Hippocampal formation (tissue), 2 donors: ENCODE measurements around the gene CD83.
"Not testable (repeated sequence)": the region's sequence is repeated elsewhere in the genome, so short reads cannot be mapped to it uniquely, and the experiment has no call there.

Experiments
- DNase-seq, 2 donors: peaks; one replicate each; lab custom pipeline; 2025; lab: John Stamatoyannopoulos, UW

Gene CD83, protein sequence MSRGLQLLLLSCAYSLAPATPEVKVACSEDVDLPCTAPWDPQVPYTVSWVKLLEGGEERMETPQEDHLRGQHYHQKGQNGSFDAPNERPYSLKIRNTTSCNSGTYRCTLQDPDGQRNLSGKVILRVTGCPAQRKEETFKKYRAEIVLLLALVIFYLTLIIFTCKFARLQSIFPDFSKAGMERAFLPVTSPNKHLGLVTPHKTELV

DNA sequence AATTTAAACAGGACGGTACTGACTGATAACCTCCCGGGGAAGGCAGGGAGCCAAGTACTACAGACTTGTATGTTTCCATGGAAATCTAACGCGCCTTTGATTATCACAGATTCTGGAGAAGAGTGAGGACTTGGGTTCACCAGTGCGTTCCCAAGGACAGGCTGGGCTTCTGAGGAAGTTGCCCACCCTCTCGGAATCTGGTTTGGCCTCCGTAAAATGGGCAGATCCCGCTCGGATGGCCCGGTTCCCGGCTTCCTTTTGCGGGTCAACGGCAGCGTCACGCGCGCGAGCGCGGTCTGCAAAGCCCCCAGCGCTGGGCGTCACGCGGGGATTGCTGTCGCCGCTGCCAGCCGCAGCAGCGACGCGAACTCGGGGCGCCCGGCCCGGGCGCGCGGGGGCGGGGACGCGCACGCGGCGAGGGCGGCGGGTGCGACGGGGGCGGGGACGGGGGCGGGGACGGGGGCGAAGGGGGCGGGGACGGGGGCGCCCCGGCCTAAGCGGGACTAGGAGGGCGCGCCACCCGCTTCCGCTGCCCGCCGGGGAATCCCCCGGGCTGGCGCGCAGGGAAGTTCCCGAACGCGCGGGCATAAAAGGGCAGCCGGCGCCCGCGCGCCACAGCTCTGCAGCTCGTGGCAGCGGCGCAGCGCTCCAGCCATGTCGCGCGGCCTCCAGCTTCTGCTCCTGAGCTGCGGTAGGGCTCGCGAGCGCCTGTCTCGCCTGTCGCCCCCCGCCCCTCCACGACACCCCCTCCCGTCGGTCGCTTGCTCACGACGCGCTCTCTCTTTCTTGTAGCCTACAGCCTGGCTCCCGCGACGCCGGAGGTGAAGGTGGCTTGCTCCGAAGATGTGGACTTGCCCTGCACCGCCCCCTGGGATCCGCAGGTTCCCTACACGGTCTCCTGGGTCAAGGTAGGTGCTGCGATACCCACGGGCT is at the start of gene CD83:
TSS of gene CD83 (plus strand) at position 615 of the 933 bp plus-strand sequence. CDS start at position 655, 40 bp downstream.
- peak; percentile 25 to 45 for DNase-seq

DNA sequence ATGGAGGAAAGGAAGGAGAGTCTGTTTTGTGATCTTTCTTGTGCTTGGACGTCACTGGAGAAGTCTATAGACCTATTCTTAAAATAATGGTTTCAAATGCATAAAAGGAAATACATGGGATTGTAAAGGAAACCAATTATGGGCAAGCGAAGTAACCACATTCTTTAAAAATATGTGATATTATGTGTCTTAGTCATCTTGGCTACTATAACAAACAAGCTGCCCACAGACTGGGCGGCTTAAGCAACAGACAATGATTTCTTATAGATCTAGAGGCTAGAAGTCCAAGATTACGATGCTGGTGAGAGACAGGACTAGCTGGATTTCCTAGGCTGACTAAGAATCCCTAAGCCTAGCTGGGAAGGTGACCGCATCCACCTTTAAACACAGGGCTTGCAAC is 49.4 kb upstream of the CD83 start:
- DNase-seq: no peak

DNA sequence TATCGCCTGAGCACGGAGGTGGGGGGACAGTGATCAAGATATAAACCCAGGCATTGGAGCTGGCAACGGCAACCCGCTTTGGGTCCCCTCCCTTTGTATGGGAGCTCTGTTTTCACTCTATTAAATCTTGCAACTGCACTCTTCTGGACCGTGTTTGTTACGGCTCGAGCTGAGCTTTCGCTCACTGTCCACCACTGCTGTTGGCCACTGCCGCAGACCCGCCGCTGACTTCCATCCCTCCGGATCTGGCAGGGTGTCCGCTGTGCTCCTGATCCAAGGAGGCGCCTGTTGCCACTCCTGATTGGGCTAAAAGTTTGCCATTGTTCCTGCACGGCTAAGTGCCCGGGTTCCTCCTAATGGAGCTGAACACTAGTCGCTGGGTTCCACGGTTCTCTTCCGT is 48.9 kb upstream of the CD83 start:
- DNase-seq: no peak

DNA sequence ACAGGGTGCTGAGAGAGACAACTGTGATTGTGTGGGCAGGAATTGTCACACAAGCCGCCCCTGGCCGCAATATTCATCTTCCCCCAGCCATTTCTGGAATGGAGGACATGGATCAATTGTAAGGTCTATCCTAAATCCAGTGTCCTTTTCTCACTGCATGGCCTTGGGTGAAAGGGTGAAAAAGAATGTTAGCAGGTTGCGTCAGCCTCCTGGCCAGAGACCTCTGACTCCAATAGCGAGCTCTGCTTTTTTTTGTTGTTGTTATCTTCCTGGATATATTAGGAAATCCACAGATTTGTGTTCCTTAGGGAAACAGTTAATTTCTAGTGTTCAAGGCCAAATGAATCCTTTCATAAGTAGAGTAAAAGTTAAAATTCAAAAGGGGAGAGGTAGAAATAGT is 47.1 kb upstream of the CD83 start:
- no peak for DNase-seq

DNA sequence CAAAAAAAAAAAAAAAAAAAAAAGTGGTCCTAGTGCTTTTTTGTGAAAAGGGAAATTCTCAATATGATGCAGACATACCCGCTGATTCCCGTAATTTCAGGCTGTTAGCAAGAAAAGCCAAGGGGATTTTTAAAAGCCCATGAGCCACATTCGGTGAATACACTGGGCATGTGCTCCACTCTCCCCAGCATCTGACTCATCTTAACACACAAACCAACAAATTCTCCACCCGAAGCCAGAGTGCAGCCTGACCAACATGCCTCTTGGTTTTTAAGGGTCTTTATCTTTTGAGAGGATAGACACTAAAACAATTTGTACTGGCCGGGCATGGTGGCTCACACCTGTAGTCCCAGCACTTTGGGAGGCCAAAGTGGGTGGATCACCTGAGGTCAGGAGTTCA is 45.5 kb upstream of the CD83 start:
- no peak for DNase-seq

DNA sequence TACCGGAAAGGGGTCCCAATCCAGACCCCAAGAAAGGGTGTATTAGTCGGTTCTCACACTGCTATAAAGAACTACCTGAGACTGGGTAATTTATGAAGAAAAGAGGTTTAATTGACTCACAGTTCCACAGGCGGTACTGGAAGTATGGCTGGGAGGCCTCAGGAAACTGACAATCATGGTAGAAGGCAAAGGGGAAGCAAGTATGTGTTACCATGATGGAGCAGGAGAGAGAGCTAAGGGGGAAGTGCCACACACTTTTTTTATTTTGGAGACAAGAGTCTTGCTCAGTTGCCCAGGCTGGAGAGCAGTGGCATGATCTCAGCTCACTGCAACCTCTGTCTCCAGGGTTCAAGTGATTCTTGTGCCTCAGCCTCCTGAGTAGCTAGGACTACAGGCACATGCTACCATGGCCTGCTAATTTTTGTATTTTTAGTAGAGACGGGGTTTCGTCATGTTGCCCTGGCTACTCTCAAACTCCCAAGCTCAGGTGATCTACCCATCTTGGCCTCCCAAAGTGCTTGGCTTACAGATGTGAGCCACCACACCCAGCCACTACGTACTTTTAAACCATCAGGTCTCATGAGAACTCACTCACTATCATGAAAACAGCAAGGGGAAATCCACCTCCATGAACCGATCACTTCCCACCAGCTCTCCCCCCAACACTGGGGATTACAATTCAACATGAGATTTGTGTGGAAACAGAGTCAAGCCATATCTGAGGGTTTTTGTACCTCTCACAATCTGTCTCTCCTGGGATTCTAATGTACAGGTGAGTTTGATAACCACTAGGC is 43.8 kb upstream of the CD83 start:
- not testable (repeated sequence) for DNase-seq

DNA sequence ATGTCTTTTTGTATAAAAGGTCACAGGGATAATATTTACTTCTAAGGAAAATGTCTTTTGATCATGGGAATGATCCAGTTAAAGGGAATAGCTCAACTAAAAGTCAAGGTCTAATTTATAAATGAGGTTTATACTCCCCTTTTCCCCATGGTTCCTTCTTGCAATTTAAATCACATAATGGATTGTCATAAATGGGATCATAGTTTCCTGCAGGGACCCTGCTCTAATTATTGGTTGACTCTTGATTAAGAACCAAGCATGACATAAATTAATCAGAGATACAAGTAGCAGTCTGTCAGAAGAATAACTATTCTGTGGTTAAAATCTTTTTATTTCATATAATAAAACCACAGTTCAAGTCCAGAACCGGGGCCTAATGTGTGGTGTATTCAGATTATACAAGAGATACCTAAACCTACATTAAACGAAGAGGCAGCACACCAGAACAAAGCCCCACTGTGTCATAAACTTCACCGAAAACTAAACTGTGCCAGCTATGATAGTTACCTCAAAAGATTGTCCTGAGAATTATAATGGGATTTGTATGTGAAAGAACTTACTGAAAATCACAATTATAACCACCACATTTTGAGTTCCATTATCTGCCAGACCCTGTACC is 43.0 kb upstream of the CD83 start:
- DNase-seq: no peak

DNA sequence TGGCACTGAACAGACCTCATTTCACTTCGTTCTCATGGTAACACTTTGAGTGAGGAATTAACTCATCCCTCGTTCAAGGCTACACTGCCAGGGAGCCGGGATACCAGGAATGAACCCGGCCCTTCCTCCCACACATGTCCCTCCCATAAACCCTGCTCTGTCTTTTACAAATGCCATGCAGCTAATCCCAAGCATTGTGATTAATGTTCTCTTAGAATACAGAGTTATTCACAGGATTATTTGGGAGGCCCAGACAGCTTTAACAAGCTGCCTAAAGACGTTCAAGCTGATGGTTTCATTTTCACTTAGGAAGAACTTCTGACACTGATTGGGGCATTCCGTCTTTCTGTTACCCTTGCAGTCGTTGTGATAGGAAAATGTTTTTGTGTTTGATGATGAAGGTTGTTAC is 42.5 kb upstream of the CD83 start:
- peak in 1 of 2 donors; percentile 11 for DNase-seq

DNA sequence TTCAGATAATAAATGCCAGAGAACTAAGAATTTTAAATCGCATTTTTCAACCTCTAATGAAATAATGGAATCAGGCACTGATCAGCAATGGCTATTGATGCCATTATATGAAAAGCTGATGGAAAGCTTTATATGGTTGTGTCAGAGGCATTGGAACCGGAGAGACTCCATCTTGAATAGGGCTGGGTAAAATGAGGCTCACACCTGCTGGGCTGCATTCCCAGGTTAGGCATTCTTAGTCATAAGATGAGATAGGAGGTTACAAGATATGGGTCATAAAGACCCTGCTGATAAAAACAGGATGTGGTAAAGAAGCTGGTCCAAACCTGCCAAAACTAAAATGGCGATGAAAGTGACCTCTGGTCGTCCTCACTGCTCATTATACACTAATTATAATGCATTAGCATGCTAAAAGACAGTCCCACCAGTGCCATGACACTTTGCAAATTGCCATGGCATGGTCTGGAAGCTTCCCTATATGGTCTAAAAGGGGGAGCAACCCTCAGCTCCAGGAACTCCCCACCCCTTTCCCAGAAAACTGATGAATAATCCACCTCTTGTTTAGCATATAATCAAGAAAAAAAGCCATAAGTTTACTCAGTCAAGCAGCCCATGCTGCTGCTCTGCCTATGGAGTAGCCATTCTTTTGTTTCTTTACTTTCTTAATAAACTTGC is 40.2 kb upstream of the CD83 start:
- DNase-seq: no peak

DNA sequence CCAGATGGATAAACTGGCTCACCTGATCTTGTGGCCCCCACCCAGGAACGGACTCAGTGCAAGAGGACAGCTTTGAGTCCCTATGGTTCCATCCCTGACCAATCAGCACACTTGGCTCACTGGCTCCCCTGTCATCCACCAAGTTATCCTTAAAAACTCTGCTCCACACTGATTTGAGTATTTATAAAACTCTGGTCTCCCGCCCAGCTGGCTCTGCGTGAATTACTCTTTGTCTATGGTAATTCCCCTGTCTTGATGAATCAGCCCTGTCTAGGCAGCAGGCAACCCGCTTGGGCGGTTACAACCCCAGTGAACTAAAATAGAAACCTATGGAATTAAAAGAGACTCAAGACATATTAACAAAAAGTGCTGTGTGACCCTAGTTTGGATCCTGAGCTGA is 38.1 kb upstream of the CD83 start:
- no peak for DNase-seq

DNA sequence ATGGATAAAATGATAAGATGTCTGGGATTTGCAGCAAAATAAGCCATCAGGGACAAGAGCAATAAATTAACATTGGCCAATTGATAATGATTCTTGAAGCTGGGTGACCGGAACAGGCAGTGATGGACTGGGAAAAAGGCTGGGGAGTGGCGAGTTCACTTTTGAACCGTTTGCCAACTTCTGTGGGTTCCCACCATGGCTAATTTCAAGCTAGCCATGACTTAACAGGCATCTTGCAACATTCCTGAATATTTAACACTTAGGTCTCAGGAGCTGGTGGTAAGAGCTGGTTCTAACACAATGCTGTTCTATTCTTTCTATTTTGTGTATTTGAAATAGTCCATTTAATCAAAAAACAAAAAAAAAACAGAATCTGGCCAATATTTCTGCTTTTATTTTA is 37.6 kb upstream of the CD83 start:
- DNase-seq: no peak

DNA sequence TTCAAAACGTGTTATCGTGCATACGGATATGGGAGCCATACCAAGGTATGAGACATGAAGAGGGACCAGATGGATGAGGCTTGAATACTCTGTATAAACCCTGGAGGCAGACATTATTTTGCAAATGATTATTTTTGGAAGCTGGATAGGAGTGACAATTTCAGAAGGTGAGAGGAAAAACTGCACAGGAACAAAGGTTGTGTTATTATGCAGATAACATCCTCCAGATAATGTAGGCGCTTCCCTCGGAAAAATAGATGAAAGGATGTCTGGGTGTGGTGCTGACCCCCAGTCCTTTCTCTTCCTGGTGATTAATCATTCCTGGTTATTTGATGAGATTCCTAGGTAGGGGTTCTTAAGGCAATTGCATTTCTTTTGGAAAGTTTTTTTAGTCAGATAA is 36.4 kb upstream of the CD83 start:
- no peak for DNase-seq

DNA sequence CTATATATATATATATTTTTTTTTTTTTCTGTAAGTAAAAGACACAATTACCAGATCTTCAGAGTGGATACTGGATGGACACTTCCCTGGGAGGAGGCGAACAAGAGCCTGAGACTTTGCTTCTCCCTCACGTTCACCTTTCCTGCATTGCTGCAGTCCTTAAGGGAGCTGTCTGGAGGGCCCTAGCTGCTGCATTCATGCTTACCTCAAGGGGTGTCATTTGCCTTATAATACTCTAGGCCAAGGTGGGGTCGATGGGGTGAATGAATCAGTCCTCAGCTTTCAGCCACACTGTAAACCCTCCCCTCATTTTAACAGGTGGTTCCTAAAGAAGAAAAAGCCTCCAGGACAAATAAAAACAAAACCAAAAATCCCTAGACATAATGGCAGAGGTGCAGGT is 34.8 kb upstream of the CD83 start:
- DNase-seq: no peak

DNA sequence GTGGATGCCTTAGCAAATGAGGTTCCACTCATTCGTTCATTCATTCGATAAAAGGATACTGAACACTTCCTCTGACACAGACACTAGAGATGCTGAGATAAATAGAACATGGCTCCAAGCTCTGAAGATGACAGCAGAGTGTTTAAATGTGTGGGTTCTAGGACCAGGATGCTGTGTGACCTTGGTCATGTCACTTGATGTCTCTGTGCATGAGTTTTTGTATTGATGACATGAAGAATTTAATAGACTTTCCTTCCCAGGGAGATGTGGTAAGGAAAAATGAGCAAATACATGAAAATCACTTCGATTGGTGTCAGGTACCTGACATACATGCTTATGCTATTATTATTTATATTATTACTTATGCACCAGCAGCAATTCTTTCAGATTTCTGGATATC is 34.3 kb upstream of the CD83 start:
- DNase-seq: no peak

DNA sequence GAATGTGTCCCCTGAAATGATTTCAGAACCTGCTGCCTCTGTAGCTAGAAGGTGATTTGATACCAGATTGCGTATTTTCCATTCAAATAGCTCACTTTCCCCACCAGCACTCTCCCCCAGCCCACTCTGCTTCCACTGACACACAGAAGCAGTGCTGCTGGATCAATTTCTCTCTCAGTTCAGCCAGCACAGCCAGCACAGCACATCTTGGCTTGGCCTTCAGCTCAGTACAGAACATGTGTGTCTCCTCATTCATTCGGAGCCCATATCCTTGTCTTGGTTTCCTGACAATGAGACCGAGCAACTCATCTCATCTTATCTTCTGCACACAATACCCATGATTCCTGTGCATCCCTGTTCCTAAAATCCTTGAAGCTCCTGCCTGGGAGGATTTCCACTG is 33.8 kb upstream of the CD83 start:
- no peak for DNase-seq

DNA sequence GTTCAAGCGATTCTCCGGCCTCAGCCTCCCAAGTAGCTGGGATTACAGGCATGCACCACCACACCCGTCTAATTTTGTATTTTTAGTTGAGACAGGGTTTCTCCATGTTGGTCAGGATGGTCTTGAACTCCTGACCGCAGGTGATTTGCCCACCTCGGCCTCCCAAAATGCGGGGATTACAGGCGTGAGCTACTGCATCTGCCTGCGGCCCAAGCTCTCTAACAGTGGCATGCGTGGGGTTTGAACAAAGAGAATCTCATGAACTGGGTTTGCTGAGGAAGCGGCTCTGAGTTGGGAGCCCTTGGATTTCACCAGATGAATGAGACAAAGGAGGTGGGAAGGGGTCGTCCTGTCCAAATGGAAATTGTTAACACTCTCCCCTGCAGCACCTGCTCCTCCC is 33.2 kb upstream of the CD83 start:
- no peak for DNase-seq

DNA sequence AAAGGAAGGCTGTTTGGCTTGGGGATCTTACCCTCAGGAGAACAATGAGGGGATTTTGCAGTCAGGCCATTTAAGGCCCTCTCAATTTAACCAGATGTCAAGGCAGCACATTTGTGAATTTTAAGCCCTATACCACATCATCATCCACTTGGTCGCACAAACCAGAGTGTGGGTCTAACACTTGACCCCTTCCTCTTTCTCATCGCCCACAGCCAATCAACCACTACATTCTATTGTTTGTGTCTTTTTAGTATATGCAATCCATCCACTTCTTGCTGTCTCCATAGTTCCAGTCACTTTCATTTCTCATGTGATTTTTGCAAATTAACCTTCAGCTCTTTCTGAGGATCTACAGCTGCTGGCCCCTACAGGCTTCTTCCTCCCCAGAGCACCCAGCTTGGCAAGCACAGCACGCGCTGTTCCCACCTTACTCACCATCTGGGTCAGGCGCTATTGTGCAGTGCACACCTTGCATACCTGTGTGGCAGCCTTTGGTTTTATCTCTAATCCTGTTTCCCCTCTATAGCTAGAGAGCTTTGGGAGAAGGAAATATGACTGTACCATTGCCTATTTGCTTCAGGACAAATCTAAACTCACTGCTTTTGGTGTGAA is 32.3 kb upstream of the CD83 start:
- DNase-seq: no peak

DNA sequence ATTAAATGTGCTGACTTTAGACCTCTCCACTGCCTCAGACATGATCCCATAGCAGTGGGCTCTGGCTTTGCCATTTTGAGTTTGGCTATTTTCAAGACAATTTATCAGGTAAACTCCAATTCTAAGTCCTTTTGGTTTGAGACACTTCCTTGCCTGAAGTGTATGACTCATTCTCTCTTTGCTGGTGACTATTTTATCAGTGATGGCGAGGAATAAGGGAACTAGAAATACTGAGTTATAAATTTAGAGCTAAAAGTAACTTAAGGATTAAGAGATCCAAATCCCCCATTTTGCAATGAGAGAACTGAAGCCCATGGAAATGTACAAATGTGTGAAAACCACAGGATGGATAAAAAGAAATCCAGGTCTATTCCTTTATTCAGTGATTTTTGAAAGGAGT is 30.9 kb upstream of the CD83 start:
- DNase-seq: no peak

DNA sequence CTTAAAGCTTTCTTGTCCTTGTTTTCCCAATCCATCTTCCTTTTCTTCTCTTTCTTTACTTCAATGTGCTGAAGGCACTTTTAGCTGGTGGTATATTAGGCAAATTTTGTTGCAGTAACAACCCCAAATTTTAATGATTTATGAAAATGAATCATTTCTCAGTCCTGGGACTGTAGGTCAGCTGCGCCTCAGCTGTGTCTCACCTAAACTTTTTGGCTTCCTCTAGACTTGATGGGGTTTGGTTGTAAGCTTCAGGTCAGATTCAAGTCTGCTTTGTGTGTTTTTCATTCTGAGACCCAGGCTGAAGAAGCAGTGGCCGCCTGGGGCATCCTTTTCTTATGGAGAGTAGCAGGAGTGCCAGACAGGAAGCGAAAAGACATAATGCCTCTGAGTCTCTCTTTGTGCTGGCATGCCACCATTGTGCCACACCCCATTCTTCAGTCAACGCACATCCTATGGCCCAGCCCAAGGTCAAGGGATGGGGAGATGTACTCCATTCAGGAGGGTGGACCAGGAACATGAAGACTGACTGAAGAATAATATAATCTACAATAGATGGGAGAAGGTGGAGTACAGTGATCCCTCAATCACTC is 28.9 kb upstream of the CD83 start:
- no peak for DNase-seq

DNA sequence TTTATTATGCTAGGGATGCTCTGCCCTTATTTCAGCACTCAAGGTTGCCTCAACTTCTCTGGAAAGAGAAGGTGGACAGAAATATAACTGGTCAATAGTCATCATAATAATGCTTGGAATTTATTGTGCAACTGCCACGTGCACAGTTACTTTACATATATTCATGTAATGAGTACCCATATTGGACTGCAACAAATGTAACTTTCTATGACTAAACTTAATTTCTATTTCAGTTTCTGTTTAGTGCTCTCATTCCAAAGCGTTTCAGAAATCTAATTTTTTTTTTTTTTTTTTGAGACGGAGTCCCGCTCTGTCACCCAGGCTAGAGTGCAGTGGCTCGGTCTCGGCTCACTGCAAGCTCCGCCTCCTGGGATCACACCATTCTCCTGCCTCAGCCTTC is 28.3 kb upstream of the CD83 start:
- DNase-seq: no peak
